ENCODE measurements around the gene KYNU.

DNA sequence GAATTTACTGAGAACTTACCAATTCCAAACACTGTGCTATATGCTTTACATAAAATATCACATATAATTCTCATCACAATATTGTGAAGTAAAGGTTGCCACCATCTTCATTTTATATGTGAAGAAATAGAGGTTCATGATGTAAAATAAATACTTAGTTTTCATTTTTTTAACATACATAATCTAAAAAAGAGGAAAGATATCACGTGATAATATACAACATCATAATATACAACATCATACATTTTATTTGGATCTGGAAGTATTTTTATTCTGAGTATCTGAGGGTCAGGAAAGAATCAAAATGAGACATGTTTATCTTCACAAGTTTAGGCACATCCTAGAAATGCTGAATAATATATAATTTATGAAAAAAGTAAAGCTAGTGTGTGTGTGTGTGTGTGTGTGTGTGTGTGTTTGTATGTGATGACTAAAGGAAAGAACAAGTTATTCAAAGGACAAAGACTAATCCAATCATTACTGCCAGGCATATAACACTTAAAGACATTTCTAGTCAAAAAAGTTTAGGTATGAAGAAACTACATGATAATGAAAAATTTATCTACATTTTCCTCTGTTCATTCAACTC, 186.2 kb downstream of the KYNU start:
- no peak for TF ChIP-seq POLR2A (IDR thresholded peaks at IDR 0.05; ENCODE audit: low read depth, low read length)
- no peak for TF ChIP-seq TAF1 (IDR thresholded peaks at IDR 0.05; ENCODE audit: borderline replicate concordance, low read depth, low read length)
- no peak for TF ChIP-seq MEF2A (IDR thresholded peaks at IDR 0.05; ENCODE audit: insufficient read depth, low read depth, low read length)
- TF ChIP-seq JUNB (IDR thresholded peaks at IDR 0.05) = no peak
- TF ChIP-seq, protein P1, sequence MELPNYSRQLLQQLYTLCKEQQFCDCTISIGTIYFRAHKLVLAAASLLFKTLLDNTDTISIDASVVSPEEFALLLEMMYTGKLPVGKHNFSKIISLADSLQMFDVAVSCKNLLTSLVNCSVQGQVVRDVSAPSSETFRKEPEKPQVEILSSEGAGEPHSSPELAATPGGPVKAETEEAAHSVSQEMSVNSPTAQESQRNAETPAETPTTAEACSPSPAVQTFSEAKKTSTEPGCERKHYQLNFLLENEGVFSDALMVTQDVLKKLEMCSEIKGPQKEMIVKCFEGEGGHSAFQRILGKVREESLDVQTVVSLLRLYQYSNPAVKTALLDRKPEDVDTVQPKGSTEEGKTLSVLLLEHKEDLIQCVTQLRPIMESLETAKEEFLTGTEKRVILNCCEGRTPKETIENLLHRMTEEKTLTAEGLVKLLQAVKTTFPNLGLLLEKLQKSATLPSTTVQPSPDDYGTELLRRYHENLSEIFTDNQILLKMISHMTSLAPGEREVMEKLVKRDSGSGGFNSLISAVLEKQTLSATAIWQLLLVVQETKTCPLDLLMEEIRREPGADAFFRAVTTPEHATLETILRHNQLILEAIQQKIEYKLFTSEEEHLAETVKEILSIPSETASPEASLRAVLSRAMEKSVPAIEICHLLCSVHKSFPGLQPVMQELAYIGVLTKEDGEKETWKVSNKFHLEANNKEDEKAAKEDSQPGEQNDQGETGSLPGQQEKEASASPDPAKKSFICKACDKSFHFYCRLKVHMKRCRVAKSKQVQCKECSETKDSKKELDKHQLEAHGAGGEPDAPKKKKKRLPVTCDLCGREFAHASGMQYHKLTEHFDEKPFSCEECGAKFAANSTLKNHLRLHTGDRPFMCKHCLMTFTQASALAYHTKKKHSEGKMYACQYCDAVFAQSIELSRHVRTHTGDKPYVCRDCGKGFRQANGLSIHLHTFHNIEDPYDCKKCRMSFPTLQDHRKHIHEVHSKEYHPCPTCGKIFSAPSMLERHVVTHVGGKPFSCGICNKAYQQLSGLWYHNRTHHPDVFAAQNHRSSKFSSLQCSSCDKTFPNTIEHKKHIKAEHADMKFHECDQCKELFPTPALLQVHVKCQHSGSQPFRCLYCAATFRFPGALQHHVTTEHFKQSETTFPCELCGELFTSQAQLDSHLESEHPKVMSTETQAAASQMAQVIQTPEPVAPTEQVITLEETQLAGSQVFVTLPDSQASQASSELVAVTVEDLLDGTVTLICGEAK (IDR thresholded peaks at IDR 0.05; ENCODE audit: borderline replicate concordance) = no peak
- TF ChIP-seq, protein P2, sequence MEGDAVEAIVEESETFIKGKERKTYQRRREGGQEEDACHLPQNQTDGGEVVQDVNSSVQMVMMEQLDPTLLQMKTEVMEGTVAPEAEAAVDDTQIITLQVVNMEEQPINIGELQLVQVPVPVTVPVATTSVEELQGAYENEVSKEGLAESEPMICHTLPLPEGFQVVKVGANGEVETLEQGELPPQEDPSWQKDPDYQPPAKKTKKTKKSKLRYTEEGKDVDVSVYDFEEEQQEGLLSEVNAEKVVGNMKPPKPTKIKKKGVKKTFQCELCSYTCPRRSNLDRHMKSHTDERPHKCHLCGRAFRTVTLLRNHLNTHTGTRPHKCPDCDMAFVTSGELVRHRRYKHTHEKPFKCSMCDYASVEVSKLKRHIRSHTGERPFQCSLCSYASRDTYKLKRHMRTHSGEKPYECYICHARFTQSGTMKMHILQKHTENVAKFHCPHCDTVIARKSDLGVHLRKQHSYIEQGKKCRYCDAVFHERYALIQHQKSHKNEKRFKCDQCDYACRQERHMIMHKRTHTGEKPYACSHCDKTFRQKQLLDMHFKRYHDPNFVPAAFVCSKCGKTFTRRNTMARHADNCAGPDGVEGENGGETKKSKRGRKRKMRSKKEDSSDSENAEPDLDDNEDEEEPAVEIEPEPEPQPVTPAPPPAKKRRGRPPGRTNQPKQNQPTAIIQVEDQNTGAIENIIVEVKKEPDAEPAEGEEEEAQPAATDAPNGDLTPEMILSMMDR (IDR thresholded peaks at IDR 0.05 in 2 of 3, conservative IDR thresholded peaks at IDR 0.05 in 1 of 3; ENCODE audit: control insufficient read depth in 2 of 3, extremely low read depth in 1 of 3, insufficient read depth in 1 of 3, low read depth in 3 of 3, low read length in 3 of 3) = no peak
- TF ChIP-seq USF2 (IDR thresholded peaks at IDR 0.05; ENCODE audit: borderline replicate concordance, low read depth, low read length) = no peak
- TF ChIP-seq YBX1 (IDR thresholded peaks at IDR 0.05) = no peak
- no peak for TF ChIP-seq ESRRA (IDR thresholded peaks at IDR 0.05; ENCODE audit: low read length)
- TF ChIP-seq EZH2 (IDR thresholded peaks at IDR 0.05; ENCODE audit: borderline replicate concordance, control insufficient read depth, low read depth, low read length) = no peak
- TF ChIP-seq NRF1 (conservative IDR thresholded peaks at IDR 0.05; ENCODE audit: low read depth, low read length) = no peak
- TF ChIP-seq MXI1 (IDR thresholded peaks at IDR 0.05; ENCODE audit: low read depth, low read length) = no peak
- TF ChIP-seq ZBTB4 (CRISPR knock-in tag; IDR thresholded peaks at IDR 0.05) = no peak
- no peak for TF ChIP-seq POLR2AphosphoS5 (IDR thresholded peaks at IDR 0.05; ENCODE audit: low read length)
